Stimulated activated CD8-positive, alpha-beta memory T cell treated with anti-CD3 and anti-CD28 coated beads, Interleukin-7, amount 100 ng/mL, for 48 hours (primary cell): ENCODE measurements around the gene SLC9B2.
A peak's percentile ranks its signal among the peaks of the same experiment; 100 is the strongest.
"Not testable (repeated sequence)": the region's sequence is repeated elsewhere in the genome, so short reads cannot be mapped to it uniquely, and the experiment has no call there.

ENCODE experiments used
- DNase-seq, 2 donors: peaks; one replicate each; pipeline ENCODE4 v3.0.0-alpha.2; 2020; ENCODE audit warnings: low read depth in 1 of 2; ENCODE audit errors: extremely low read depth in 1 of 2

SLC9B2 gene

DNA sequence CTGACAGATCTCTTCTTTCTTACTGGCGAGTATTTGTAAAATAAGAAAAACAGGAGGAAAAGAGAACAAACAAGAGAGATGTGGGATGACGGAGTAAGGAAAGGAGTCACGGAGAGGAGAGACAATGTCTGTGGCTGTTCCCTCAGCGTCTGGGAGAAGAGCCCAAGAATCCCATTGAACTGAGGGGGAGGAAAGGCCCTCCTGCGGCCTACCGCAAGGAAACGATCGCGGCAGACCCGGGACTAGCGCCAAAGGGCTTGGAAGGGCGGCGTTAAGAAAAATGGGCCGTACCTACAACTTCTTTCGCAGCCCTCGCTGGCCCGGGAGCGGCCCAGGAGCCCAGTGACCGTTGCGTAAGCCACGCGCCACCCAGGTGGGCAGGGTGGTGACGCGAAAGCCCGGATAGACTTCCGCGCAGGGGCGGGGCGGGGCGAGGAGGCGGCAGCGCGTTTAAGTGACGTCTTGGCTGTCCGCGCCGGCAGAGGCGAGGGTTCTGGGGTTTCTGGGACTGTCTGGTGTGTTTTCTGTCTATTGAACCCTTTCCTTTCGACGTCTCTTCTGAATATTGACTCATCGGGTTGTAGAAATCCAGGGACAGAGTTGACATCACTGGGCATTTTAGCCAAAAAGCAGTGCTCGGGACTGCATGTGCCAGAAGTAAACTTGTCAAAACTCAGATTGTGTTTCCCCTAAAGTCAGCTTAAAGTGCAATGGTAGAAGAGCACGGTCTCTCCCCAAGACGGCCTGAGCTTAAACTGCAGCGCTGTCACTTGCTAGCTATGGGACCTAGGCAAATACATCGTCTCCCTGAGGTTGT is 57.0 kb downstream of the SLC9B2 start, which contains the start of gene SLC9B1:
TSS of gene SLC9B1 (minus strand) at position 398 of the 817 bp plus-strand sequence. CDS start 27,994 bp downstream, outside the sequence.
- peak; percentile 89 to 91 for DNase-seq

DNA sequence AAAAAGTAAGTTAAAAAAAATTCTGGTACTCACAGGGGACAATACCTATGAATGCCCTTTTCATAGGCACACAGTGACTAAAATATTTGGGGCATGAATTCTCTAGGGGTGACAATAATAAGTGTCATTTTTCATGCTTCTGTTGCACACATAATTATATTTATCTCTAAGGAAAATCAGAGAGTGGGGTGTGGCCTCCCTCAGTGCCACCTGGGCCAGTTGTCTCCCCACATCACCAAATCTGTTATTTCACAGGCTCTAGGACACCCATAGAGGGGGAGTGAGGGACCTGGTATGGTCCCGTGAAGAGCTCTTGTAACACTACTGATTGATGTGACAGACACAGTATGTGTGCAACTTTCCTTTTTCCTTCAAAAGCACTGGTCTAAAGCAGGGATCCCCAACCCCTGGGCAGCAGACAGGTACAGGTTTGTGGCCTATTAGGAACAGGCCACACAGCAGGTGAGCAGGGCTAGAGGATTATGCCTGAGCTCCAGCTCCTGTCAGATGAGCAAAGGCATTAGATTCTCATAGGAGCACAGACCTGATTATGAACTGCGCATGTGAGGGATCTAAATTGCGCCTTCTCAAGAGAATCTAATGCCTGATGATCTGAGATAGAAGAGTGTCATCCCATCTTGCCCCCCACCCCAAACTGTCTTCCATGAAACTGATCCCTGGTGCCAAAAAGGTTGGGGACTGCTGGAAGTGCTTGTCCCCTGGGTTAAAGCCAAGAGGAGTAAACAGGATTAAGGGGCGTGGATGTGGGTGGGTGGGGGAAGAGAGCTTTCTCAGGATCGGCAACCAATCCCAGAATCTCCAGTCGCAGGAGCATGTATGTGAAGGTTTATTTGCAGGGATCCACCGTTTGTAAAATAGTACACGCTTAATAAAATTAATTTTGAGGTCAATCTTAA is 57.9 kb downstream of the SLC9B2 start:
- no peak for DNase-seq

GRCh38 chr4:103012551-103012950 is 64.0 kb downstream of the SLC9B2 start:
- no peak for DNase-seq

- no peak for DNase-seq
These were observed 64.5 kb downstream of the SLC9B2 start for GRCh38 chr4:103012060-103012459.

GRCh38 chr4:103011378-103012025 is 65.1 kb downstream of the SLC9B2 start:
- DNase-seq, result no peak

DNA sequence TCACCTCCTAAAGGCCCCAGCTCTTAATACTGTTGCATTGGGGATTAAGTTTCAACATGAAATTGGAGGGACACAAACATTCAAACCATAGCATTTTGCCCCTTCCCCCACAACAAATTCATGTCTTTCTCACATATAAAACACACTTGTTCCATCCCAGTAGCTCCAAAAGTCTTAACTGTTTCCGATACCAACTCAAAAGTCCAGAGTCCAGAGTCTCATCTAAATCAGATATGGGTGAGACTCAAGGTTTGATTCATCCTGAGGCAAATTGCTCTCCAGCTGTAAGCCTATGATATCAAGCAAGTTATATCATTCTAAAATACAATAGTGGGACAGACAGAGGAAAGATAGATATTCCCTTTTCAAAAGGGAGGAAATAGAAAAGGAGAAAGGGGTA is 65.8 kb downstream of the SLC9B2 start:
- DNase-seq, result no peak

GRCh38 chr4:103008875-103009729 is 67.5 kb downstream of the SLC9B2 start:
- no peak for DNase-seq

- DNase-seq, result no peak
These were observed 74.0 kb downstream of the SLC9B2 start for GRCh38 chr4:103002551-103002950.

DNA sequence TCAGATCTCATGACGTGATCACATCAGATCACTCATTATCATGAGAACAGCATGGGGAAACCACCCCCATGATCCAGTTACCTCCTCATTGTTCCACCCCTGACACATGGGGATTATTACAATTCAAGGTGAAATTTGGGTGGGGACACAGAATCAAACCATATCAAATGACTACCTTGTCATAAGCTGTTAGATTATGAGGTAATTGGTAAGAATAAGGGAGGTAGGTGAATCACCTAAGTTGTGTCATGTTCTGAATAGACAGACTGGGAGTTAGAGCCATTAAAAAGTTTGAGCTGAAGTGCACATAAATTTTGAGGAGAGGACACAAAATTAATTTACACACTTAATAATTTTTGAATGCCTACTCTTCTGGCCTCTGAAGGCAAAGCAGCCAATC is 81.8 kb downstream of the SLC9B2 start:
- no peak for DNase-seq

DNA sequence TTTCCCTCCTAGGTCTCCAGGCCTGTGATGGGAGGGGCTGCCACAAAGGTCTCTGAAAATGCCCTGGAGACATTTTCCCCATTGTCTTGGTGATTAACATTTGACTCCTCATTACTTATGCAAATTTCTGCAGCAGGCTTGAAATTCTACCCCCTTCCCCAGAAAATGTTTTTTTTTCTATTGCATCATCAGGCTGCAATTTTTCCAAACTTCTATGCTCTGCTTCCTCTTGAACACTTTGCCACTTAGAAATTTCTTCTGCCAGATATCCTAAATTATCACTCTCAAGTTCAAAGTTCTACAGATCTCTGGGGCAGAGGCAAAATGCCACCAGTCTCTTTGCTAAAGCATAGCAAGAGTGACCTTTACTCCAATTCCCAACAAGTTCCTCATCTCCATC is 82.6 kb downstream of the SLC9B2 start:
- DNase-seq, result not testable (repeated sequence)

DNA sequence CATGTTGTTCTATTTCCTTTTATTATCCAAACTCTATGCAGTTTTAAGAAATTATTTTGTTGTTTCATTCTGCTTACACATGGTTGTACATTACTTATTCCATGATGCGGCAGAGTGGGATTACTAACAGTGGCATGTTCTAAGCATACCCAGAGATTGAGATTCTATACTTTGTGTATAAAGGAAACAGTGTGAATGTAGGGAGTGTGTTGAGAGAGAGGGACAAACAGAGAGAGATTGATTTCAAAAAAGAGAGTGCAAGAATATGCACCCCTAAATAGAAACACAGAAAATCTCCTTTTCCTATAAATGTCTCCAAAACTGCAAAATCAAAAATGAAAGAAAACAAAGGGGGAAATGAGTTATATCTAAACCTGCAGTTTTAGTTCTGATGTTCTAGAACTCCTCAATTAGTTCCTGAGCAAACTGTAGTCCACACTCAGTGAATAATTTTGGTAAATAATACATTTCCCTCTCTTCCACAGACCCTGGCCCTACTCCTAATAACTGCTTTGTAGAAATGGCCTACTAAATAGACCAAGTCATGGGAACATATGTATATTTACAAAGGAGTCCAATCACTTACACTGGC is 88.0 kb downstream of the SLC9B2 start:
- DNase-seq, result no peak

DNA sequence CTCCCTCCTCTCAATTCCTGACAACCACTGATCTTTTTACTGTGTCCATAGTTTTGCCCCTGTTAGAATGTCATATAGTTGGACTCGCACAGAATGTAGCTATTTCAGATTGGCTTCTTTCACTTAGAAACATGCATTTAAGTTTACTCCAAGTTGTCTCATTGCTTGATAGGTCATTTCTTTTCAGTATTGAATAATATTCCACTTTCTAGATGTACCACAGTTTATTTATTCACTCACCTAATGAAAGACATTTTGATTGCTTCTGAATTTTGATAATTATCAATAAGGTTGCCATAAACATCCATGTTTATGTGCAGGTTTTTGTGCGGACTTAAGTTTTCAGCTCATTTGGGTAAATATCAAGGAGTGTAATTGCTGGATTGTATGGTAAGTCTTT is 95.6 kb downstream of the SLC9B2 start:
- no peak for DNase-seq
